Stimulated activated CD4-positive, alpha-beta T cell treated with anti-CD3 and anti-CD28 coated beads, Interleukin-1b, Interleukin-23, amount 100 ng/mL, for 4 hours (primary cell): Measurements from ENCODE around the gene CNTD1.
A peak's percentile ranks its signal among the peaks of the same experiment; 100 is the strongest.
"Not testable (repeated sequence)": the region's sequence is repeated elsewhere in the genome, so short reads cannot be mapped to it uniquely, and the experiment has no call there.

Experiments used
- DNase-seq, 2 donors: peaks; one replicate each; pipeline ENCODE4 v3.0.0-alpha.2; 2020; ENCODE audit warnings: low read depth in 2 of 2

CNTD1 gene

GRCh38 chr17:42798383-42799380 lies at the start of gene CNTD1, which contains the start of gene COA3:
Gene CNTD1, plus strand, starts transcription at chr17:42798861. Its CDS starts 207 bp downstream, at chr17:42799068.
Gene COA3, minus strand, starts transcription at chr17:42798704. Its CDS starts 23 bp downstream, at chr17:42798681.
- peak; percentile 49 to 75 for DNase-seq

GRCh38 chr17:42748908-42749798 lies 49.5 kb upstream of the CNTD1 start:
- no peak for DNase-seq

GRCh38 chr17:42750739-42751344 lies 47.8 kb upstream of the CNTD1 start:
- no peak for DNase-seq

GRCh38 chr17:42751628-42752027 lies 47.0 kb upstream of the CNTD1 start:
- no peak for DNase-seq

GRCh38 chr17:42754782-42755181 lies 43.9 kb upstream of the CNTD1 start:
- DNase-seq, result no peak

- DNase-seq, result no peak
Measured at GRCh38 chr17:42759982-42760651, 38.5 kb upstream of the CNTD1 start.

- peak in 1 of 2 donors; percentile 14 for DNase-seq
Measured at GRCh38 chr17:42760652-42761581, 37.7 kb upstream of the CNTD1 start, which contains the start of gene RAMP2. Gene RAMP2, plus strand, starts transcription at chr17:42761227. Its CDS starts 35 bp downstream, at chr17:42761262.

- no peak for DNase-seq
Measured at GRCh38 chr17:42761638-42762037, 37.0 kb upstream of the CNTD1 start.

GRCh38 chr17:42766124-42766523 lies 32.5 kb upstream of the CNTD1 start:
- DNase-seq, result no peak

- DNase-seq, result no peak
Measured at GRCh38 chr17:42767512-42767911, 31.1 kb upstream of the CNTD1 start.

- not testable (repeated sequence) for DNase-seq
Measured at GRCh38 chr17:42768006-42768405, 30.7 kb upstream of the CNTD1 start.

GRCh38 chr17:42769964-42770363 lies 28.7 kb upstream of the CNTD1 start:
- not testable (repeated sequence) for DNase-seq

GRCh38 chr17:42772945-42773289 lies 25.7 kb upstream of the CNTD1 start:
- DNase-seq, result no peak

GRCh38 chr17:42773290-42774035 lies 25.2 kb upstream of the CNTD1 start, which contains the start of gene VPS25:
Gene VPS25, plus strand, starts transcription at chr17:42773449. Its CDS starts 27 bp downstream, at chr17:42773476.
- DNase-seq, result peak; percentile 60 to 62

GRCh38 chr17:42774066-42774745 lies 24.5 kb upstream of the CNTD1 start:
- no peak for DNase-seq

- no peak for DNase-seq
Measured at GRCh38 chr17:42775534-42776098, 23.0 kb upstream of the CNTD1 start.

GRCh38 chr17:42778570-42778969 lies 20.1 kb upstream of the CNTD1 start:
- DNase-seq, result no peak

GRCh38 chr17:42779304-42779935 lies 19.2 kb upstream of the CNTD1 start:
- no peak for DNase-seq
